Thymus (tissue), 14 donors: Measurements from ENCODE around the gene OR5K4. TPM values are rescaled to one million over a fixed set of nuclear protein-coding genes. Genes with fewer than 3 reads are reported as not detected.
A peak's percentile ranks its signal among the peaks of the same experiment; 100 is the strongest.

ENCODE experiments used
- DNase-seq, 9 donors: peaks; one replicate each; pipeline ENCODE4 v3.0.0-alpha.2; 2013; ENCODE audit warnings: low spot score in 9 of 9, low read depth in 6 of 9, missing footprints in 1 of 9
- H3K27ac ChIP-seq, 2 donors: one replicate each; pipeline ENCODE4 v1.5.1; 2013; ENCODE audit warnings: control low read depth in 1 of 2, low read depth in 1 of 2, low read length in 1 of 2, mild to moderate bottlenecking in 1 of 2, moderate library complexity in 1 of 2
- H3K27me3 ChIP-seq, 2 donors: one replicate each; pipeline ENCODE4 v1.5.1; 2013; ENCODE audit warnings: low read length in 1 of 2; ENCODE audit not compliant: control insufficient read depth in 2 of 2, insufficient read depth in 1 of 2
- H3K36me3 ChIP-seq, 2 donors: one replicate each; pipeline ENCODE4 v1.5.1; 2013; ENCODE audit warnings: low read length in 1 of 2, mild to moderate bottlenecking in 1 of 2, moderate library complexity in 1 of 2; ENCODE audit not compliant: control insufficient read depth in 2 of 2, insufficient read depth in 2 of 2
- H3K4me1 ChIP-seq, 2 donors: one replicate each; pipeline ENCODE4 v1.5.1; 2013; ENCODE audit warnings: low read length in 2 of 2; ENCODE audit not compliant: control insufficient read depth in 2 of 2, insufficient read depth in 2 of 2
- H3K4me3 ChIP-seq, 2 donors: one replicate each; pipeline ENCODE4 v1.5.1; 2013; ENCODE audit warnings: low read length in 2 of 2, control low read depth in 1 of 2, mild to moderate bottlenecking in 1 of 2
- H3K9me3 ChIP-seq, 2 donors: one replicate each; pipeline ENCODE4 v1.5.1; 2013; ENCODE audit warnings: low read length in 1 of 2, mild to moderate bottlenecking in 1 of 2; ENCODE audit not compliant: control insufficient read depth in 2 of 2, insufficient read depth in 1 of 2
- WGBS: extraction: QIAGEN DNeasy Blood & Tissue Kit; methylation state at CpG from one replicate; pipeline ENCODE4 v1.1.7; 2013; 5-methylcytosine and 5-hydroxymethylcytosine counted together
- long read RNA-seq, 10 donors: transcript quantifications; one replicate each; lab custom pipeline, GENCODE V29; 2026
- polyA plus RNA-seq: library from polyadenylated mRNA; stranded (reverse); fragments of 200-250 nt; gene quantifications from one replicate; pipeline ENCODE4 v1.2.3, GENCODE V29; 2013
- total RNA-seq: library from RNA; stranded (reverse); fragments of 120-200 nt; gene quantifications from one replicate; pipeline ENCODE4 v1.2.4, GENCODE V29; 2013
- donor health status: healthy.

OR5K4 gene
- total RNA-seq (not detected), polyA plus RNA-seq (not detected)
- long read RNA-seq, donor 1: 0 reads
- long read RNA-seq, donor 2: 0 reads
- long read RNA-seq, donor 3: 0 reads
- long read RNA-seq, donor 4: 0 reads
- long read RNA-seq, donor 5: 0 reads
- long read RNA-seq, donor 6: 0 reads
- long read RNA-seq, donor 7: 0 reads
- long read RNA-seq, donor 8: 0 reads
- long read RNA-seq, donor 9: 0 reads
- long read RNA-seq, donor 10: 0 reads

DNA sequence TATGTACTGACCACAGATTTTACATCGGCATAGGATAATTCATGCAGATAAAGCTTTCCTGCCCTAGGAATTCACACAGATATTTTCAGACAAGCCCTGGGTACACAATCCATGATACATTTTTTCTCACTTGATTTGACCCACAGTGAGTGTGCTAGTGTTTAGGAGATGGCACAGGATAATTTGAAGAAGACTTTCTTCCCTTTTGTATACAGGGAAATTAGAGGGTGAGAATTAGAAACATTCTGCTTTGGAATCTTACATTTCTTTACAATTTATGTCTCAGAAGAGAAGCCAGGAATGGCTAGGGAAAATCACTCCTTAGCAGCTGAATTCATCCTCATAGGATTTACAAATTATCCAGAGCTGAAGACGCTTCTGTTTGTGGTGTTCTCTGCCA, at the start of gene OR5K4:
Gene OR5K4, plus strand, starts transcription at position 301 of the 400 bp plus-strand sequence. Its CDS starts 0 bp downstream, at position 301.
- Histone ChIP-seq H3K4me3 (no peak within 1 kb of the TSS), H3K27me3 (no peaks in the 10 kb centered on the region), H3K9me3 (no peaks in the 10 kb centered on the region), H3K4me1 (no peaks in the 10 kb centered on the region), H3K27ac (no peak within 1 kb of the TSS), H3K36me3 (no peaks in the 10 kb centered on the region)
- DNase-seq: no peak
- WGBS: 95% methylated on average over 2 of the region's 2 CpGs

DNA sequence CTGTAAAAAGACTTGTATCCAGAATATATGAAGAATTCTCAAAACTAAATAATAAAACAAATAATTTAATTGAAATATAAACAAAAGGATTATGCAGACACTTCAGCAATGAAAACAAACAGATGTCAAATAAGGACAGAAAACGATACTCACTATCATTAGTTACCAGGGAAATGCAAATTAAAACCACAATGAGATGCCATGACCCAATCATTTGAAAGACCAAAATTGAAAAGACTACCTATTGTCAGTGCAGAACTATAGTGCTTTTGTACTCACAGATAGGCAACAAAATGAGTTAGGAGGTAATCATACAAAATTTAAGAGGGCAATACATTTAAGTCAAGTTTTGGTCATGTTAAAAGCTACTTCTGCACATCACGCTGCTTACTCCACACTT, 31.6 kb upstream of the OR5K4 start:
- 97% methylated on average over 2 of the region's 2 CpGs for WGBS
- DNase-seq: no peak
- no peaks in the 10 kb centered on the region for H3K4me1 ChIP-seq
- no peaks in the 10 kb centered on the region for H3K36me3 ChIP-seq
- H3K27ac ChIP-seq: no peak overlapping the region
- no peak overlapping the region for H3K4me3 ChIP-seq
- H3K27me3 ChIP-seq: no peaks in the 10 kb centered on the region
- no peaks in the 10 kb centered on the region for H3K9me3 ChIP-seq

DNA sequence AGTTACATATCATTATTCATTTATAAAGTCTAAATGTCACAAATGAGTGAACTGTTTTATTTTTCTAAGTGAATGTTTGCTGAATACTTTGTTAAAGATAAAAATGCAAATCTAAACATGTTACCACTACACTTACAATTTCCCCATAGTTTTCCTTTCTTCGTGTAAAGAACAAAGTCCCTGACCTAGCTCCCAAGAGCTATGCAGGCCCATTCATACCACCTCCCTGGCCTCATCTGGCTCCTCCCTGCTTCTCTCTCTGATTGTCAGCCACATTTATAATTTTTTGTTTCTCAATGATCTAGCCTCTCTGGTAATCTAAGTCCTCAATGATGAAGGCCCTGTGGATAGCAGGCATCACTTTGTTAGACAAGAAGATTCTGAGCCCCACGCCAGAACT, 31.0 kb upstream of the OR5K4 start:
- Histone ChIP-seq H3K36me3 (no peaks in the 10 kb centered on the region), H3K4me3 (no peak overlapping the region), H3K27me3 (no peaks in the 10 kb centered on the region), H3K27ac (no peak overlapping the region), H3K9me3 (no peaks in the 10 kb centered on the region), H3K4me1 (no peaks in the 10 kb centered on the region)
- WGBS: 96% methylated on average over 2 of the region's 2 CpGs
- no peak for DNase-seq

DNA sequence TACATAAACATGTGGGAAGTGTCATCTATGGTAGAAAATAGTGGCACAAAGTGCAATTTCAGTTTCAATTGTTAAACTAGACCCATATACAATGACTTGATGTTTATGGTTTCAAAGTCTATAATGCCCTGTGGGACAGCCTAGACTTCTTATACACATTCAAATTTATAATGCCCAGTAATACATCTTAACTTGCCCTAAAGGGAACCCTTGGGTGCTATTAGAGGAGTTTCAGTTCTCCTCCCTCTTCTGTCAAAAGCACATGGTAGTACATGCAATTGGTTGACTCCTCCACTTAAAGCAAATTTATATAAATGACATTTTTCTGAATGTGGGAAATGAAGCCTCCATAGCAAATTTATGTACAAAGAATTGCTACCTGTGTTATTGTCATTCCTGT, 30.2 kb upstream of the OR5K4 start:
- H3K9me3 ChIP-seq: no peaks in the 10 kb centered on the region
- no peaks in the 10 kb centered on the region for H3K4me1 ChIP-seq
- no peak for DNase-seq
- no peak overlapping the region for H3K27ac ChIP-seq
- no peaks in the 10 kb centered on the region for H3K27me3 ChIP-seq
- no peak overlapping the region for H3K4me3 ChIP-seq
- H3K36me3 ChIP-seq: no peaks in the 10 kb centered on the region

DNA sequence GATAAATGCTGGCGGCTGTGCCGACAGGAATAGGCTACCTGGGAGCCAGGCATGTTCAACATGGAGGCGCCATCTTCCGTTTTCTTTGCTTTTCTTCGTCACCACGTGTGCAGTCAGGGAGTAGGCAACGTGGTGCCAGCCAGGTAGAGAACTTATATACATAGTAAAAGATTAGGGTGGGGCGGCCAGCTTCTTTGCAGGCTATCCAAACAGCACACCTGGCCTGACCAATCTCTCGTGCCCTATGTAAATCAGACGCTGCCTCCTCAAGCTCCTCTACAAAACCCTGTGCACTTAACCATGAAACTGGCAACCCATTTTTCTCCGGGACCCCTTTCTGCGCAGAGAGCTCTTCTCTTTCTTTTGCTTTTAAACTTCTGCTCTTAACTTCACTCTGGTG, 28.6 kb upstream of the OR5K4 start:
- Histone ChIP-seq H3K27me3 (no peaks in the 10 kb centered on the region), H3K36me3 (no peaks in the 10 kb centered on the region), H3K4me3 (no peak overlapping the region), H3K27ac (no peak overlapping the region), H3K9me3 (no peaks in the 10 kb centered on the region), H3K4me1 (no peaks in the 10 kb centered on the region)
- DNase-seq: no peak
- 94% methylated on average over 12 of the region's 12 CpGs for WGBS

- WGBS: 84% methylated on average over 2 of the region's 2 CpGs
- no peak overlapping the region for H3K4me3 ChIP-seq
- no peak overlapping the region for H3K27ac ChIP-seq
- H3K36me3 ChIP-seq: no peaks in the 10 kb centered on the region
- H3K4me1 ChIP-seq: no peaks in the 10 kb centered on the region
- H3K9me3 ChIP-seq: no peaks in the 10 kb centered on the region
- no peak for DNase-seq
- H3K27me3 ChIP-seq: no peaks in the 10 kb centered on the region
Measured at GRCh38 chr3:98326105-98326893, 27.4 kb upstream of the OR5K4 start.

DNA sequence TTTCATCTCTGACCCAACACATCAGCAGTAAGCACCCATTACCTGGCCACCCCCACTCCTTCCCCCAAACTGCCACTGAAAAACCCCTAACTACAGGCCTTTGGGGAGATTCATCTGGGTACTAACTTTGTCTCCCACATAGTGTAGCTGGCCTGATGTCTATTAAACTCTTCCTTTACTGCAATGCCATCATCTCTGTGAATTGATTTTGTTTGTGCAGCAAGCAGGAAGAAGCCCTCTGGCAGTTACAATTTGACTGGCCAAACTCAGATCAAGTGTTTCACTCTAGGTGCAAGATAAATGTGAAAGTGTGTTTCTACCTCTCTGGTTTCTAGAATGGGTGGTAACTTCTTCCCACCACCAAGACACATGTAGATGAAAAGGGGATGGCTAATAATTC, 26.7 kb upstream of the OR5K4 start:
- Histone ChIP-seq H3K27ac (no peak overlapping the region), H3K4me3 (no peak overlapping the region), H3K27me3 (no peaks in the 10 kb centered on the region), H3K36me3 (no peaks in the 10 kb centered on the region), H3K4me1 (no peaks in the 10 kb centered on the region), H3K9me3 (no peaks in the 10 kb centered on the region)
- no peak for DNase-seq

- Histone ChIP-seq H3K9me3 (no peaks in the 10 kb centered on the region), H3K27ac (no peak overlapping the region), H3K36me3 (no peaks in the 10 kb centered on the region), H3K4me1 (no peaks in the 10 kb centered on the region), H3K4me3 (no peak overlapping the region), H3K27me3 (no peaks in the 10 kb centered on the region)
- no peak for DNase-seq
- 92% methylated on average over 5 of the region's 5 CpGs for WGBS
Measured at GRCh38 chr3:98328933-98329332, 24.7 kb upstream of the OR5K4 start.

DNA sequence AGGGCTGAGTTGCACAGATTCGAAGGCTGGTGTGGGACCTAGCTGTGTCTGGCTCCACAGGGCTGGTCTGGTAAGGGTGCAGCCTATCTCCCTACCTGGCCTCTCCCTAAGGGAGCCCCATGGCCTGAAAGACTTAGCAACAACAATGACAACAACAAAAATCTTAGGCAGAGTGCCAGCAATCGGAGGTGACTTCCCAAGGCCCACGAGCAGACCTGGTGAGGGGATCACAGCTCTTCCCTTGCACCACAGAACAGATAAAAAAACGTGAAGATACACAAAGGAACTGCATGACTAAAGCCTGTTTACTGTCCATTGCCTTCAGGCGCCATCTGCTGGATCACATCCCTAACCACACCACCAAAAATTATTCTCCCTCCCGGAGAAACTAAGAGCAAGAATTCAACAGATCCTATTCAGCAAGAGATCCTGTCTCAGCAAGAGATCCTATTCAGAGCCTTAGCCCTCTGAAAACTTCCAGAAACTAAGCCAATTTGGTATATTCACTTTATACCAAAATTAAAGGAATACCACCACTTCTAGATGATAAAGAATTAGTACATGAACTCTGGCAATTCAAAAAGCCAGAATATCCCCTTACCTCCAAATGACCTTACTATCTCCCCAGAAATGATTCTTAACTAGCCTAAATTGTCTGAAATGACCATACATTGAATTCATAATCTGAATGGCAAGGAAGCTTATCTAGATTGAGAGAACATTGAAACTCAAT, 24.1 kb upstream of the OR5K4 start:
- peak in 7 of 9 donors; percentile 2 to 44 (median 15) for DNase-seq
- Histone ChIP-seq H3K36me3 (no peaks in the 10 kb centered on the region), H3K9me3 (no peaks in the 10 kb centered on the region), H3K4me3 (no peak overlapping the region), H3K27me3 (no peaks in the 10 kb centered on the region), H3K27ac (no peak overlapping the region), H3K4me1 (no peaks in the 10 kb centered on the region)
- 13% methylated on average over 6 of the region's 6 CpGs for WGBS
